HEK293T (cell line): ENCODE results near the gene PPP2R3A.

Experiments used
- CTCF ChIA-PET: fragments of 350-600 bp; formaldehyde crosslinking; extraction: SDS; loops from one replicate; lab custom pipeline; 2021; ENCODE audit warnings: antibody characterized with exemption, inconsistent platforms; lab: Yijun Ruan, JAX
- POLR2A ChIA-PET: fragments of 350-600 bp; formaldehyde crosslinking; extraction: SDS; loops from one replicate; lab custom pipeline; 2020; ENCODE audit warnings: antibody characterized with exemption, inconsistent platforms; lab: Yijun Ruan, JAX
- DNase-seq: peaks from one replicate; pipeline ENCODE4 v3.0.0; 2012; ENCODE audit warnings: mixed read lengths; ENCODE audit errors: extremely low spot score
- ARNT ChIP-seq: fragments of 450-650 bp; IDR thresholded peaks from 2 replicates; pipeline ENCODE4 v1.6.1; 2017; ENCODE audit warnings: mild to moderate bottlenecking
- BHLHE40 ChIP-seq: fragments of 450-650 bp; IDR thresholded peaks from 2 replicates; pipeline ENCODE4 v1.6.1; 2016; ENCODE audit warnings: mild to moderate bottlenecking, moderate library complexity, borderline replicate concordance
- CTBP1 ChIP-seq: fragments of 450-650 bp; IDR thresholded peaks from 2 replicates; pipeline ENCODE4 v1.6.1; 2016; ENCODE audit warnings: borderline replicate concordance
- ELF4 ChIP-seq: fragments of 450-650 bp; IDR thresholded peaks from 2 replicates; pipeline ENCODE4 v1.6.1; 2017; ENCODE audit warnings: antibody characterized with exemption
- FOXA1 ChIP-seq: fragments of 450-650 bp; IDR thresholded peaks from 2 replicates; pipeline ENCODE4 v1.6.1; 2016; ENCODE audit warnings: mild to moderate bottlenecking
- FOXK2 ChIP-seq: fragments of 450-650 bp; IDR thresholded peaks from 2 replicates; pipeline ENCODE4 v1.6.1; 2016; ENCODE audit warnings: mild to moderate bottlenecking
- FOXM1 ChIP-seq: fragments of 450-650 bp; IDR thresholded peaks from 2 replicates; pipeline ENCODE4 v1.6.1; 2017; ENCODE audit warnings: mild to moderate bottlenecking, borderline replicate concordance
- HDGF ChIP-seq: fragments of 450-650 bp; IDR thresholded peaks from 2 replicates; pipeline ENCODE4 v1.6.1; 2017; ENCODE audit warnings: antibody characterized with exemption, borderline replicate concordance
- L3MBTL2 ChIP-seq: fragments of 450-650 bp; conservative IDR thresholded peaks from 2 replicates; pipeline ENCODE4 v1.6.1; 2016; ENCODE audit warnings: mild to moderate bottlenecking
- LEF1 ChIP-seq: fragments of 450-650 bp; IDR thresholded peaks from 2 replicates; pipeline ENCODE4 v1.6.1; 2017; ENCODE audit warnings: mild to moderate bottlenecking, borderline replicate concordance
- NFRKB ChIP-seq: fragments of 450-650 bp; IDR thresholded peaks from 2 replicates; pipeline ENCODE4 v1.6.1; 2016; ENCODE audit warnings: mild to moderate bottlenecking, moderate library complexity
- PKNOX1 ChIP-seq: fragments of 450-650 bp; IDR thresholded peaks from 2 replicates; pipeline ENCODE4 v1.6.1; 2016
- SP1 ChIP-seq: fragments of 450-650 bp; IDR thresholded peaks from 2 replicates; pipeline ENCODE4 v1.6.1; 2017
- SUZ12 ChIP-seq: fragments of 450-650 bp; IDR thresholded peaks from 2 replicates; pipeline ENCODE4 v1.6.1; 2016; ENCODE audit warnings: mild to moderate bottlenecking
- TARDBP ChIP-seq: fragments of 450-650 bp; IDR thresholded peaks from 2 replicates; pipeline ENCODE4 v1.6.1; 2016
- ZNF384 ChIP-seq: fragments of 450-650 bp; IDR thresholded peaks from 2 replicates; pipeline ENCODE4 v1.6.1; 2016

Gene PPP2R3A

GRCh38 chr3:136192831-136193230 lies 227.3 kb downstream of the PPP2R3A start:
- ChIA-PET CTCF (interaction anchor here (0.7 kb wide), 1 partner anchor 102 kb away, joined by 3 read pairs; no protein-coding TSS in a partner anchor), POLR2A (no interaction called here)
- TF ChIP-seq SUZ12 (no peak), NFRKB (no peak), TARDBP (no peak), PKNOX1 (no peak), HDGF (no peak), CTBP1 (no peak), FOXA1 (no peak), SP1 (no peak), BHLHE40 (no peak), LEF1 (no peak), FOXK2 (no peak)
- DNase-seq: no peak

GRCh38 chr3:136193278-136194054 lies 227.9 kb downstream of the PPP2R3A start:
- TF ChIP-seq HDGF (no peak), ZNF384 (peak; percentile 74), PKNOX1 (peak; percentile 81), ARNT (no peak)
- CTCF ChIA-PET: no interaction called here
- no peak for DNase-seq
- POLR2A ChIA-PET: interaction anchor here (1.7 kb wide), 1 partner anchor 43 kb away, joined by 7 read pairs; no protein-coding TSS in a partner anchor

- POLR2A ChIA-PET: interaction anchor here (0.8 to 2.2 kb wide), 6 partner anchors 9 to 558 kb away, joined by 3 to 27 read pairs (median 5); partner anchors contain the start of gene STAG1
- DNase-seq: no peak
- CTCF ChIA-PET: no interaction called here
- TF ChIP-seq HDGF: no peak
- no peak for TF ChIP-seq SUZ12
- no peak for TF ChIP-seq NFRKB
- no peak for TF ChIP-seq L3MBTL2
- TF ChIP-seq ELF4: no peak
- peak; percentile 77; the same call in 1 of the 2 replicates for TF ChIP-seq ZNF384
- TF ChIP-seq TARDBP: no peak
- TF ChIP-seq CTBP1: no peak
Observed at GRCh38 chr3:136194409-136195257, 229.1 kb downstream of the PPP2R3A start.

GRCh38 chr3:136195258-136196063 lies 229.9 kb downstream of the PPP2R3A start:
- CTCF ChIA-PET: interaction anchor here (0.6 to 0.8 kb wide), 2 partner anchors 55 to 252 kb away, joined by 3 to 4 read pairs; partner anchors contain the start of gene PCCB
- TF ChIP-seq NFRKB (no peak), ZNF384 (no peak), PKNOX1 (no peak), TARDBP (no peak)
- POLR2A ChIA-PET: interaction anchor here (0.8 to 2.2 kb wide), 16 partner anchors 10 to 793 kb away, joined by 3 to 27 read pairs (median 4); partner anchors contain the start of genes PCCB and STAG1
- peak; percentile 54 for DNase-seq

- DNase-seq: no peak
- CTCF ChIA-PET: interaction anchor here (0.5 to 0.8 kb wide), 4 partner anchors 55 to 556 kb away, joined by 3 to 4 read pairs (median 3); partner anchors contain the start of genes PCCB and STAG1
- TF ChIP-seq SP1: no peak
- TF ChIP-seq HDGF: no peak
- no peak for TF ChIP-seq PKNOX1
- no peak for TF ChIP-seq L3MBTL2
- no peak for TF ChIP-seq FOXM1
- no peak for TF ChIP-seq FOXA1
- no peak for TF ChIP-seq TARDBP
- TF ChIP-seq BHLHE40: no peak
- TF ChIP-seq ZNF384: no peak
- no peak for TF ChIP-seq FOXK2
- TF ChIP-seq ELF4: no peak
- no peak for TF ChIP-seq ARNT
- TF ChIP-seq LEF1: no peak
- TF ChIP-seq NFRKB: no peak
- no peak for TF ChIP-seq CTBP1
- no peak for TF ChIP-seq SUZ12
- POLR2A ChIA-PET: interaction anchor here (0.6 to 2.2 kb wide), 26 partner anchors 8 to 793 kb away, joined by 3 to 27 read pairs (median 4); partner anchors contain the start of genes PCCB and STAG1
Observed at GRCh38 chr3:136196064-136196400, 230.5 kb downstream of the PPP2R3A start, which contains the start of gene MSL2. Gene MSL2, minus strand, starts transcription at chr3:136196335. Its CDS starts 1,222 bp downstream, at chr3:136195113.
